GM18870 (cell line): ENCODE results near the gene GLB1L3.
"Not testable (repeated sequence)": the region's sequence is repeated elsewhere in the genome, so short reads cannot be mapped to it uniquely, and the experiment has no call there.

Experiments
- ATAC-seq: cut with Tn5 transposase; IDR thresholded peaks from one replicate; pipeline ENCODE4 v1.9.1; 2021; ENCODE audit warnings: moderate library complexity; ENCODE audit not compliant: unreplicated experiment

GLB1L3 gene

DNA sequence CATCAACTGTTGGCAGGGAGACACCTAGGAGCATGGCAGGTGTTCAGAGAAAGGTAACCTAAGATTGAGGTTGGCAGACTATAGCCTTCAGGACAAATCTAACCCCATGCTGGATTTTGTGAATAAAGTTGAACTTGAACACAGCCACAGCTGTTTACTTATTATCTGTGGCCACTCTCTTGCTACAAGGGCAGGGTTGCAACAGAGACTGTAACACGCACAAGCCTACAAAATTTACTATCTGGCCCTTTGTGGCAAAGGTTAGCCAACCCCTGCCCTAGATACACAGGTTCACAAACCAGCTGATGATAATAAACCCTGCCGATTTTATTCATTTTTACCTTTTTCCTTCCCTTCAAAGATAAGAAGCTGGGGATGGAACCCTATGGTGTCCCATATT lies 25.5 kb upstream of the GLB1L3 start:
- no peak for ATAC-seq

DNA sequence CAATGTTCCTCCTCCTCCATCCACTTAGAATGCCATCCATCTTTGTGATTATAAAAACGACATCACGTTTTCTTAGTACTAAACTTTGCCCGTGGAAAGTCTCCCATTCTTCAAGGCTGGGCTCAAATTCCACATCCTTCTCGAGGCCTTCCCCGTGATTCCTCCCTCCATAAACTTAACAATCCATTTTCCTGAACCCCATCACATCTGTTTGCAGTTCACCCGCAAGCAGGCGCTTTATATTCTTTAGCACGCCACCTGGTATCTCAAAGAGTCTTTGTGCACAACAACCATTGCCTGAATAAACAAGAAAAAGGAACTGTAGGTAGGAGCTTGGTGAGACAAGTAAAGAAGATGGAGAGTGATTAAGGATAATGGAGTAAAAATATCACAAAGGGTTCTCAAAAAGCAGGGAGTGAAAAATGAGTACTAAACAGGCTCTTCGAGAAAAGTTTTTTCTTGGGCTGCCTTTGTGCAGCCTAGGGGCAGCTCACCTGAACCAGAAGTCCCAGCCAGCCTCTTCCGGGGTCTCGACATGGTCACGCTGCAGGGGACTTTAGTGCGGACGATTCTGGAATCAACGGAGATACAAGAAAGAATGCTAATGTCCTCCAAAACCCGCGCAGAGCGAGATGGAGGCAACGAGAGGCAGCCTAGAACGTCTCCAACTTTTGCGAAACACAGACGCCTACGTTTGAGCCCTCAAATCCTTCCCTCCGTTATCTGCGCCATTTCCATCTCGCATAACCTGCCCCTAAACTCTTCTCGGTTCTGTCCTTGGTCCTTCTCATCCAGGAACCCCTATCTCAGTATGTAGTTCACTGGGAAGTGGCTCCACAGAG lies 23.6 kb upstream of the GLB1L3 start:
- peak; percentile 40 for ATAC-seq

DNA sequence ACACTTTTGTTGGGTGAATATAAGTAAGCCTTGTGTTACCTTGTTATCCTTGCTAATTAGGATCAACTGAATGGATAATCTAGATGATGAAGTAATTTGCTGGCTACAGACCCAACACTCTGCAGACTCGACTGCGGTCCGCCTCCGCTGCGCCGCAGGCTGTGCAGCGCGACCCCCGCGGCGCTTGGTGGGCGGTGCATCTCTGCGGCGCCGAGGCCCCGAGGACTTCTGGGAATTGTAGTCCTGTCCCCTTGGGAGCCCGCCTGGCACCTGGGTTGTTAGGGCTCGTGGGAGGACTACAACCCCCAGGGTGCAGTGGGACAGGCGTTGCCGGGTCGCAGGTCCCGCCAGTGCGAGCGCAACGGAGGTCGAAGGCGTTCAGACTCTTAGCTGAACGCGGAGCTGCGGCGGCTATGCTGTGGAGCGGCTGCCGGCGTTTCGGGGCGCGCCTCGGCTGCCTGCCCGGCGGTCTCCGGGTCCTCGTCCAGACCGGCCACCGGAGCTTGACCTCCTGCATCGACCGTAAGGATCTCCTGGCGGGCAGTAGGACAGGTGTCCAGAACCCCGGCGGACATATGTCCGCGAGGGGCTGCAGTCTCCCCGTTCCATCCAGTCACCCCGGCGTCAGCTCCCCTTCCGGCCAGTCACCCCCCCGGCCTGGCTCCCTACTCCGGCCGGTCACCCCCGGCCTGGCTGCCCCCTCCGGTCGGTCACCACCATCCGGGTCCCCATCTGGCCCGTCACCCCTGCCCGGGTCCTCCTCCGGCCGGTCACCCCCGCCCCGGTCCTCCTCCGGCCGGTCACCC lies 22.8 kb upstream of the GLB1L3 start, which contains the start of the genes ACAD8 and THYN1:
TSS of gene ACAD8 (plus strand) at position 381 of the 806 bp plus-strand sequence. CDS start at position 414, 33 bp downstream.
TSS of gene THYN1 (minus strand) at position 165 of the 806 bp plus-strand sequence. CDS start 470 bp downstream, outside the sequence.
- ATAC-seq, result peak; percentile 97

DNA sequence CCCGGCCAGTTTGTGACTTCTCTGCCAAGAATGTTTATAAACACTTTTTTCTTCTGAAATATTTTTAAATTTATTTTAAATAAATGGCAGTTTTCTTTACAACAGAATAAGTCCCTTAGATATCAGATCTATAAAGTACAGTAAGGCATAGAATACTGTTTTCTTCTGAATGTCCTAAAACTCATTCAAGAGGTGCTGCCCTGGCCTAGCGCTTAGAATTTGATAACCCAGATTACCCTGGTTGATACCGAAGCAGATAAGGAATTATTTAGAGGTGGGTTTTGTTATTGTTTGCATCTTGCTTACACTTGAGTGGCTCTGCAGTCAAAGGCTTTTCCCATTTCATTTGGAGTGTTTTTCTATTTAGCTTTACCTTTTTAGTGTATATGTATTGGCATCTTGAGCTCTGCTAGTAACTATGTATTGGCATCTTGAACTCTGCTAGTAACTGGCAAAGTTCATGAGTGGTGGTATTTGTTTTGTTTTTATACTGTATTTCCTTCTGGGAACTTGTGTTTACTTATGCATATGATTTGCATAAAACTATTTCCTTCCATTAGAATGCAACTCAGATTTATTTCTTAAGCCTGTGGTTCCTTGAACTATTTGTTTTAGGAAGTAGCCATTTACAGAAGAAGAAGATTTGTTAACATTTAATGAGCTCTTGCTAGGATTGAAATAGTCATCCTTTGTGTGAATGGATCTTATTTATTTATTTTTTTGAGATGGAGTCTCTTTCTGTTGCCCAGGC lies 21.6 kb upstream of the GLB1L3 start:
- ATAC-seq, result no peak

GRCh38 chr11:134255184-134255561 lies 21.0 kb upstream of the GLB1L3 start:
- ATAC-seq, result not testable (repeated sequence)

DNA sequence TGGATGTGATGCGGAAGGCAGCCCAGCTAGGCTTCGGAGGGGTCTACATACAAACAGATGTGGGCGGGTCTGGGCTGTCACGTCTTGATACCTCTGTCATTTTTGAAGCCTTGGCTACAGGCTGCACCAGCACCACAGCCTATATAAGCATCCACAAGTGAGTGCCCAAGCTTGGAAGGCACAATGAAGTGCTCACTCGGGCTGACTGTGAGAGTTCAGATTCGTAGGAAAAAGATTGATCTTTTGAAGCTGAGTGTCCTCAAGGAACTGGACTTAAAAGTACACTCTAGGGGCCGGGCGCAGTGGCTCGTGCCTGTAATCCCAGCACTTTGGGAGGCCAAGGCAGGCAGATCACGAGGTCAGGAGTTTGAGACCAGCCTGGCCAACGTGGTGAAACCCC lies 19.1 kb upstream of the GLB1L3 start:
- ATAC-seq, result no peak

- no peak for ATAC-seq
Measured at GRCh38 chr11:134258577-134258976, 17.6 kb upstream of the GLB1L3 start.

GRCh38 chr11:134260503-134260902 lies 15.7 kb upstream of the GLB1L3 start:
- no peak for ATAC-seq

DNA sequence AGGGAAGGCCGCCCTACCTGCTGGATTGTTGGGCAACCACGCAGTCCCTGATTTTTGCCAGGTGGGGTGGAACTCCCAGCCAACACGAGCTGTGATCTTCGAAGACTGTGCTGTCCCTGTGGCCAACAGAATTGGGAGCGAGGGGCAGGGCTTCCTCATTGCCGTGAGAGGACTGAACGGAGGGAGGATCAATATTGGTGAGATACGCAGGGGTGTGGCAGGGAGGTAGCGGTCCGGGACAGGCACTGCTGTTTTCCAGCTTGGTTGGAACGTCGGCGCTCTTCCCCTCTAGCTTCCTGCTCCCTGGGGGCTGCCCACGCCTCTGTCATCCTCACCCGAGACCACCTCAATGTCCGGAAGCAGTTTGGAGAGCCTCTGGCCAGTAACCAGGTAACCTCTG lies 15.2 kb upstream of the GLB1L3 start:
- ATAC-seq, result no peak

GRCh38 chr11:134261626-134262488 lies 14.3 kb upstream of the GLB1L3 start:
- ATAC-seq, result no peak

GRCh38 chr11:134264966-134265764 lies 11.0 kb upstream of the GLB1L3 start:
- no peak for ATAC-seq

GRCh38 chr11:134266440-134266839 lies 9.7 kb upstream of the GLB1L3 start:
- no peak for ATAC-seq

- no peak for ATAC-seq
Measured at GRCh38 chr11:134266841-134267251, 9.3 kb upstream of the GLB1L3 start.

GRCh38 chr11:134267461-134267860 lies 8.7 kb upstream of the GLB1L3 start:
- no peak for ATAC-seq

DNA sequence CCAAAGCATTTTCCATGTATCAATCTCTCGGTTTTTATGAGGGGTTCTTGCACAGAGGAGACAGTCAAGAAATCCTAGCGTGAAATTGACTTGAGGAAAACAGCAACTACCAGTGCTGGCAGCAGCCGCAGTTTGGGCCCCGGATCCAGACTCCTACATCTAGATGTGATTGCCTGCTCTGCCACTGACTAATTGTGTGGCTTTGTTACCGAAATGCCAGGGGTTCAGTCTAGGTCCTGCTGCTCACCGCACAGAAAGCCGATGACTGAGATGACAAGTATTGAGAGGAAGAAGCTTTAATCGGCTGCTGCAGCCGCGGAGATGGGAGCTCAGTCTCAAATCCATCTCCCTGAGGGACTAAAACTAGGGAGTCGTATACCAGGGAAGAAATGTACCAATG lies 8.2 kb upstream of the GLB1L3 start:
- ATAC-seq, result no peak

DNA sequence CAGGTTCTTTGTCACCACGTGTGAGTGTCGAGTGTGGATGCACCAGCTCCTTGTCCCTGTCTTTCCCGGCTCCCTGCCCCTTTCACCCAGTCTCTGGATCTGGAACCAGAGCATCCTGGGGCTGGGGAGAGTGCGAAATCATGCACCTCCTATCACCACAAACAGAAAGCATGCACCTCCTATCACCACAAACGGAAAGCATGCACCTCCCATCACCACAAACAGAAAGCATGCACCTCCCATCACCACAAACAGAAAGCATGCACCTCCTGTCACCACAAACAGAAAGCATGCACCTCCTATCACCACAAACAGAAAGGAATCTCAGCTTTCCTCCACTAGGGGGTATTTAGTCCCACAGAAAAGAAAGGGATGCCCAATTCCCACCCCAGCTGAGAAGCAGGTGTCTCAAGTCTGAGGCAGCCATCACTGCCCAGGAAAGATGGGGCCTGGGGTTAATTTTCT lies 5.9 kb upstream of the GLB1L3 start:
- ATAC-seq, result no peak

- ATAC-seq, result no peak
Measured at GRCh38 chr11:134271978-134272377, 4.2 kb upstream of the GLB1L3 start.

DNA sequence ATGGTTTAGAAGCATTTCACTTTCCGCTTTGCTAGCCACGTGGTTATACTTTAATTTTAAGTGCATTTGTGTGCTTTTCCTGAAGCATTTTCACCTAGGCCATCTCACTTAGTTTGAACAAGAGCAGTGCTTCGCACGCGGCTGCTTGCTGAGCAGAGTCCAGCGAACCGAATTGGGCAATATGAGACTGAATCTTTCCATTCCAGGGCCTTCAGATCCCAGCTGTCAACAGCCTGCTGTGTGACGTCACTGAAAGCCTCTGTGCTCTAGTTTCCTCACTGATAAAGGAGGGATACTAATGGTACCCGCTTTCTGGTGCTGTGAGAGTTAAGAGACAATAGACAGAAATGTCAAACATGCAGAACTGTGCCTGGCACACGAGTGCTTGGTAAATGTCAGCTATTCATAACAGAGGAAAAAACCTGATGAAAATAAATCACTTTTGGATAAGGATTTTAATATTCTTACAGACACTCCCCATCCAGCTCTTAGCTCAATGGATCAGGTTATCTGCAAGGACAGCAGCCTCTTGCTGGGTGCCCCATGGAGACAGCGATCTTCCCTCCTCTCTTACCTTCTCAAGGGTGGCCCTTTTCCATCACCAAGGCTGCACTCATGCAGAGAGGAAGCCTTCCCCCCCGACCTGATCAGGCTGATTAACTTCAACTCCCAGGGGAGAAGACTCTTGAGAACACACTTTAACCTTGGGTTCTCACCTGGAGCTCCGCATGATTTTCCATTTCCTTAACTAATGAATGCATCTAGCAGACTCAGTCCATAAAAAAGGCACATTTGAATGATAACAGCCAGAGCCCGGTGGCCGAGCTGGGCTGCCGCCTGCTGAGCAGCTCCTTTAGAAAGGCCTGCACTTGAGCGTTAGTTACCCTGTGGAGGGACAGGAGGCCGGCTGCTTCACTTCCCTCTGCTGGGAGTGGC lies 3.5 kb upstream of the GLB1L3 start:
- no peak for ATAC-seq
